MM.1S (cell line): ENCODE results near the gene S100B.

Source experiments
- DNase-seq: peaks from one replicate; pipeline ENCODE4 v3.0.0-alpha.2; 2015
- H2AFZ ChIP-seq: fragments of 300-600 bp; sonication (generic); 2 replicates; pipeline ENCODE4 v1.6.0; 2016; ENCODE audit warnings: antibody characterized with exemption, low read length
- H3F3A ChIP-seq: fragments of 300-600 bp; sonication (generic); 2 replicates; pipeline ENCODE4 v1.6.1; 2016; ENCODE audit warnings: mild to moderate bottlenecking, antibody characterized with exemption, low read length, moderate library complexity, mixed read lengths; ENCODE audit not compliant: insufficient read depth
- H3K27ac ChIP-seq: fragments of 300-600 bp; sonication (generic); 2 replicates; pipeline ENCODE4 v1.5.1; 2016; ENCODE audit warnings: mild to moderate bottlenecking, low read length
- H3K27me3 ChIP-seq: fragments of 300-600 bp; sonication (generic); replicated peaks from 2 replicates; pipeline ENCODE4 v1.6.0; 2016; ENCODE audit warnings: low read length; ENCODE audit not compliant: insufficient read depth
- H3K36me3 ChIP-seq: fragments of 300-600 bp; sonication (generic); replicated peaks from 2 replicates; pipeline ENCODE4 v1.6.1; 2016; ENCODE audit warnings: mild to moderate bottlenecking, low read length, mixed read lengths; ENCODE audit not compliant: insufficient read depth
- H3K4me1 ChIP-seq: fragments of 300-600 bp; sonication (generic); 2 replicates; pipeline ENCODE4 v1.6.1; 2016; ENCODE audit warnings: low read length, mixed read lengths
- H3K4me2 ChIP-seq: fragments of 300-600 bp; sonication (generic); 2 replicates; pipeline ENCODE4 v1.6.0; 2016; ENCODE audit warnings: low read depth, low read length
- H3K4me3 ChIP-seq: fragments of 300-600 bp; sonication (generic); 2 replicates; pipeline ENCODE4 v1.5.1; 2016; ENCODE audit warnings: low read length, mixed read lengths
- H3K79me2 ChIP-seq: fragments of 300-600 bp; sonication (generic); 2 replicates; pipeline ENCODE4 v1.6.1; 2016; ENCODE audit warnings: mixed run types, low read length, mixed read lengths
- H3K9ac ChIP-seq: fragments of 300-600 bp; sonication (generic); 2 replicates; pipeline ENCODE4 v1.6.1; 2016; ENCODE audit warnings: low read length, mixed read lengths
- H3K9me2 ChIP-seq: fragments of 300-600 bp; sonication (generic); replicated peaks from 2 replicates; pipeline ENCODE4 v1.6.1; 2016; ENCODE audit warnings: mild to moderate bottlenecking, low read length, mixed read lengths; ENCODE audit not compliant: insufficient read depth
- H3K9me3 ChIP-seq: fragments of 300-600 bp; sonication (generic); replicated peaks from 2 replicates; pipeline ENCODE4 v1.6.1; 2016; ENCODE audit warnings: mild to moderate bottlenecking, low read length, mixed read lengths; ENCODE audit not compliant: insufficient read depth
- H4K20me1 ChIP-seq: fragments of 300-600 bp; sonication (generic); 2 replicates; pipeline ENCODE4 v1.6.1; 2016; ENCODE audit warnings: mild to moderate bottlenecking, low read length, moderate library complexity, mixed read lengths; ENCODE audit not compliant: insufficient read depth
- CTCF ChIP-seq: fragments of 300-600 bp; sonication (generic); IDR thresholded peaks from 2 replicates; pipeline ENCODE4 v1.5.1; 2016; ENCODE audit warnings: antibody characterized with exemption, low read length, mixed read lengths
- EZH2 ChIP-seq: fragments of 300-600 bp; sonication (generic); optimal IDR thresholded peaks from 2 replicates; pipeline ENCODE3; 2017; ENCODE audit warnings: low read depth, mild to moderate bottlenecking, antibody characterized with exemption, low read length, mixed read lengths
- EZH2phosphoT487 ChIP-seq: fragments of 300-600 bp; sonication (generic); IDR thresholded peaks from 2 replicates; pipeline ENCODE4 v1.6.1; 2018; ENCODE audit warnings: antibody characterized with exemption, low read length

Gene S100B

GRCh38 chr21:46607636-46608035, 2.8 kb upstream of the S100B start:
- no peaks in the 10 kb centered on the region for H3K9me2 ChIP-seq
- no peaks in the 10 kb centered on the region for H3K36me3 ChIP-seq
- DNase-seq: no peak
- TF ChIP-seq EZH2 (no peak), EZH2phosphoT487 (no peak), CTCF (no peak)
- no peaks in the 10 kb centered on the region for H3K9me3 ChIP-seq
- H2AFZ ChIP-seq: no peak overlapping the region
- no peaks in the 10 kb centered on the region for H4K20me1 ChIP-seq
- H3K4me3 ChIP-seq: no peak overlapping the region
- H3K4me1 ChIP-seq: no peaks in the 10 kb centered on the region
- no peak overlapping the region for H3K27ac ChIP-seq
- peaks cover 12% of the 10 kb centered on the region for H3K27me3 ChIP-seq
- H3F3A ChIP-seq: no peaks in the 10 kb centered on the region
- H3K9ac ChIP-seq: no peak overlapping the region
- no peaks in the 10 kb centered on the region for H3K79me2 ChIP-seq
- no peak overlapping the region for H3K4me2 ChIP-seq

DNA sequence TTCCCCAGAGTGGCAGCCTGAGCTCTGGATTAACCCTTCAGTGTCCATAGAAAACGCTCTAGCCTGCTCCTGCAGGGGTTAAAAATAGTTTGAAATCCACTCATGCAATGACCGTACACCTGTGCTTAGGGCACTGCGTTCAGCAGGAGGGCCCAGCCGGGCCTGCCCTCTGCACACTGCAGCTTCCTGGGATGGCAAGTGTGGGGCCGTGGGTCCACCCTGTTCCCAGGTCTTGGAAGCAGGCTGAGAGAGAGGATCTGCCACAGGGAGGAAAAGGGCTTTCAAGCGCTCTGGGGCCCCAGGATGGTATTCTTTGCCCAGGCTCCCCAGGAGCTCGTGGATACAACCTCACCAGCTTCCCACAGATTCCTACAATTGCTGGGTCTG, 1.5 kb upstream of the S100B start:
- no peak for DNase-seq
- Histone ChIP-seq H3F3A (no peaks in the 10 kb centered on the region), H3K4me2 (no peak overlapping the region), H3K9me2 (no peaks in the 10 kb centered on the region), H3K79me2 (no peaks in the 10 kb centered on the region), H2AFZ (no peak overlapping the region), H4K20me1 (no peaks in the 10 kb centered on the region), H3K27me3 (peaks cover 12% of the 10 kb centered on the region), H3K4me3 (no peak overlapping the region), H3K27ac (no peak overlapping the region), H3K9me3 (no peaks in the 10 kb centered on the region), H3K36me3 (no peaks in the 10 kb centered on the region), H3K9ac (no peak overlapping the region), H3K4me1 (no peaks in the 10 kb centered on the region)
- TF ChIP-seq EZH2phosphoT487: no peak
- no peak for TF ChIP-seq CTCF
- no peak for TF ChIP-seq EZH2

DNA sequence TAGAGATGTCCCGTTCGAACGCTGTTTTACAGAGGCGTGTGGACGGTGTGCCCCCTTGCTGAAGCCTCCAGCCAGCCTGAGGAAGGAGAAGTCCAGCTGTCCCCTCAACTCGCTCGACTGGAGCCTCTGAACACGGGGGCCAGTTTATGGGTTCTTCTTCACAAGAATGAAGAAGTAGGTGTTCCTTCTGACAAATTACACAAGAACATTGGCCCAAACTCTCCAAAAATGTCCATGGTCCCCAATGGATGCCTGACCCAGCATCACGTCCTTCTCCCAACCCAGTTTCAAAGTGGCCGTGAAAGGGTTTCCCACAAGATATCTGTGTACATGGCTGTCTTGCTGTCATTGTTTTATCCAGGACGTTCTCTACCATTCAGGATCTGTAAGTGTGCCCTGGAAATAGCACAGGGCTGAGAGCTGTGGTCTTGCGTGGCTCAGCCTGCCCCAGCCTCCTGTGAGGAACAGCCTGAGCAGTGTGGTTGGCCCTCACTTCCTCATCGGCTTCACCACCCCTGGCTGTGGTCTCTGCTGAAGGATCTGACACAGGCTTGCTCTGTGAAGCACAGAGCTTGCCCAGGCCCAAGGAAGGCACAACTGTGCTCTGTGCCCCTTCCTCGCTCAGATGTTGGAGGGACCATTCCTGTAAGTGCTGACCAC, 1.0 kb upstream of the S100B start:
- Histone ChIP-seq H3K4me1 (no peaks in the 10 kb centered on the region), H3K9me2 (no peaks in the 10 kb centered on the region), H3K79me2 (no peaks in the 10 kb centered on the region), H3K36me3 (no peaks in the 10 kb centered on the region), H3K4me2 (no peak overlapping the region), H4K20me1 (no peaks in the 10 kb centered on the region), H3K9me3 (no peaks in the 10 kb centered on the region), H3F3A (no peaks in the 10 kb centered on the region), H3K4me3 (no peak overlapping the region), H3K27ac (no peak overlapping the region), H3K9ac (no peak overlapping the region), H3K27me3 (peaks cover 12% of the 10 kb centered on the region), H2AFZ (no peak overlapping the region)
- no peak for DNase-seq
- TF ChIP-seq CTCF (no peak), EZH2 (no peak), EZH2phosphoT487 (no peak)
